ENCODE measurements around the gene EHHADH. TPM values are rescaled to one million over a fixed set of nuclear protein-coding genes. Genes with fewer than 3 reads are reported as not detected.
A peak's percentile ranks its signal among the peaks of the same experiment; 100 is the strongest.

The EHHADH gene
- total RNA-seq, 1 donor from 2014 or later, result 323 TPM

GRCh38 chr3:185199671-185200070, 54.2 kb downstream of the EHHADH start:
- ATAC-seq (peak; percentile 14), DNase-seq (ENCODE audit: low spot score) (no peak)

GRCh38 chr3:185199206-185199605, 54.6 kb downstream of the EHHADH start:
- ATAC-seq, result no peak

GRCh38 chr3:185197068-185197467, 56.8 kb downstream of the EHHADH start:
- ATAC-seq, result no peak
- DNase-seq (ENCODE audit: low spot score), result no peak

More at GRCh38 chr3:185199206-185199605, 54.6 kb downstream of the EHHADH start:
- DNase-seq (ENCODE audit: low spot score), result no peak

DNA sequence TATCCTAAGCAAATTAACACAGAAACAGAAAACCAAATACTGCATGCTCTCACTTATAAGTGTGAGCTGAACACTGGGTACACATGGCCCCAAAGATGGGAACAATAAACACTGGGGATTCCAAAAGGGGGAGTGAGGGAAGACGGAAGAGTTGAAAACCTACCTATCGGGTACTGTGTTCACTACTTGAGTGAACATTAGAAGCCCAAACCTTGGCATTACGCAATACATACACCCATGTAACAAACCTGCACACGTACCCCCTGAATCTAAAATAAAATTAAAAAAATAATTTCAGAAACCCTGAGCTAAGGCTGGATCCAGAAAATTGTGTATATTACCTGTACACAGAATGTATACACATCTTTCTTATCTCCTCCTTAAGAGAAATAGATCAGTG, 58.2 kb downstream of the EHHADH start:
- DNase-seq (ENCODE audit: low spot score), result no peak
- ATAC-seq, result no peak

GRCh38 chr3:185188816-185189215, 65.0 kb downstream of the EHHADH start:
- no peak for DNase-seq (ENCODE audit: low spot score)
- peak; percentile 16 for ATAC-seq

DNA sequence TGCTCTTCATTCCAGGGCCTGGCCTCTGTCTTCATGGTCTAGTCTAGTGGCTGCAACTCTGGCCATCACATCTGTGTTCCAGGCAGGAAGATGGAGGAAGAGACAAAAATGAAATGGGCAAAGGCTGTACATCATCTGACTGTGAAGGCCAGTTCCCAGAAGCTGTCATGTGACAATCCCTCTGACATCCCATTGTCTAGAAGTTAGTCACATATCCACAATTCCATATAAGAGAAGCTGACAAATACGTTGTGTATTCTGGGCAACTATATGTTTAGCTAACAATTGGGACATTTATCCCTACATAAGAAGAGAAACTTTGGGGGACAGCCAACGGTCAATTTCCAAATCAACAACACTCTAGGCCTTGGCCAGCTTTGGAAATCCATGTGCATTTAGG, 66.5 kb downstream of the EHHADH start:
- DNase-seq (ENCODE audit: low spot score) (no peak), ATAC-seq (no peak)

DNA sequence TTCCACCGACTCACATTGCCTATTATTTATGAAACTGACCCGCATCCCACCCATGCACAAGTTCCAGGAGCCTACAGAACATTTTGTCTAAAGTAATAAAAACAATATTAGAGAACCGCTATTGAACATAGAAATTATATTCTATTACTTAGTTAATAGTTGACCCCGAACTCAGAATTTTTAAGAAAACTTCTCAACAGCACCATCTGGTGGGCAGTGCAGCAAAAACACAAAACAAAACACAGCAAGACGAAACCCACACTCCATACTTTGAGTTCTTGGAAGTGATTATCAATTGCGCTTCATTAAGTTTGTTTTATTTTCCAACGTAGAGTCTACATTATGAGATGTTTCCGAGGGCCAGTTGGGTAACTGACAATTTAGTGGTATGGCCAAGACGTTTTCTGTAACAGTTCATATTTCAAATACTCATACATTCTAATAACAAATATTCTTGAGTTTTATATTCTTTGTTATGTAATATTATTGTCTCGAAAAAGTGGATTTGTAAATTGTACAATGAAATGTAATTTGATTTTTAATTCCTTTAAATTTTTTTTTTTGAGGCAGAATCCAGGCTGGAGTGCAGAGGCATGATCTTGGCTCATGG, 77.0 kb downstream of the EHHADH start:
- peak; percentile 83 for ATAC-seq
- no peak for DNase-seq (ENCODE audit: low spot score)

DNA sequence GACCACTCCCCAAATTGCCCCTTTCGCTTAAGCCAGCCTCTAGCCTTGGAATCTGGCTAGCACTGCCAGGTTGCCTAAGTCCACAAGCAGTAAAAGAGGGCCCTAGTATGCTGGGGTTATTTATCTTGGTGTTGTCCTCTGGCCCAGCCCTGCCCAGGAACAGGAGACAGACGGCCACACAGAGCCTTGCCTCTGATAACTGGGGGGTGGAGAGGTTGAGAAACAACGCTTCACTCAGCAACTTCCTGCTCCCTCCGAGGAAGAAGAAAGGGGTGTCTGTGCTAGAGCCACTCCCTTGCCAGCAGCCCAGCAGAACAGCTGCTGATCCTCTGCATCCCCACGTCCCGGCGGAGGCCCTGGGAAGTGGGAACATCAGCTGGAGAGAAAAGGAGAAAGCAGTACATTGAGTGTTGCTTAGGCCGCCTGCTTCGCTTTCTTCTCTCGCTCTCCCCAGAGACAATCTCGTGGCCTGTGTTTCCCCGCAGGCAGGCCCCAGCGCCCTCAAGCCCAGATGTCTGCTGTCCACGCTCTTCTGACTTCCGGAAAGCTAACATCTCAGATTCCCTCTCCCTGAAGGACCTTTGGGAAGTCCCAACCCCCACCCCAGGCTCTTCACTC, 78.4 kb downstream of the EHHADH start:
- DNase-seq (ENCODE audit: low spot score) (no peak), ATAC-seq (peak; percentile 79)

DNA sequence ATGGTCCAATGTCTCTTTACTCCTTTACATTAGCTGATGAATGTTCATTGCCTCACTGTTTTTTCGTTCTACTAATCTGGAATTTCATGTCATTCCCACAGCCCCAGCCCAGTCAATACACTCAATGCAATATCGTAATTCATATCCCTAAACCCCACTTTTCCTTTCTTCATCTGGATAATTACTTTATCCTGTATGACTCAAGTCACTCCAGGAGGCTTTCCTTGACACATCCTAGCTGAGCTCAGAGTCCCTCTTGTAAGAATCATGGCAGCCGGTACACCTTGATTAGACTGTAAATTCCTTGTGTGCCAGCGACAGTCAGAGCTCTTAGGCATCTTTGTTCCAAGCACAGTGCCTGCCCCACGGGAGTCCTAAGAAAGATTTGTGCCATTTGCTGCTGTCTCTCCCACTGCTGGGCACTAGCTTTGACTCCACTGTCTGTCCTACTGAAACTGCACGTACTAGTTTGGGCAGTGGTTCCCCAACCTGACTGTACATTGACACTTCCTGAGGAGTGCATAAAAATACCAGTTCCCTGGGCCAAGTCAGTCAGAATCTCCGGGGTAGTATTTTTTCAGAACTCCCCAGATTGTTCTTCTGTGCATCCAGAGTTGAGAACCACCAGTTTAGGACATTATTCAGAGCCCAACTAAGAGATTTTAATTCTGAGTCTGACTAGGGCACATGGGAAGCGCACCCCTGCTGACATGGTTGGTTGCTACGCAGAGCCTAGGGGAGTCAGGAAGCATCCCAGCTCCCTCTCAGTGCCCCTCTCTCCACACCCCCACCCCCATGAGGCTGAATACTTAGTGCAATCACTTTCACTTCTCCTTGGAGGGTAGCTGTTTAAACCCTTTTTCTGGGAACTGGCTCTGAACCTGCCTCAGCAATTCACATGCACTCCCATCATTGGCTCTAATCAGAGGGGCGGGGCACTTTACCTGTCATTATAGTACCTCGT, 81.5 kb downstream of the EHHADH start:
- DNase-seq (ENCODE audit: low spot score) (no peak), ATAC-seq (no peak)

DNA sequence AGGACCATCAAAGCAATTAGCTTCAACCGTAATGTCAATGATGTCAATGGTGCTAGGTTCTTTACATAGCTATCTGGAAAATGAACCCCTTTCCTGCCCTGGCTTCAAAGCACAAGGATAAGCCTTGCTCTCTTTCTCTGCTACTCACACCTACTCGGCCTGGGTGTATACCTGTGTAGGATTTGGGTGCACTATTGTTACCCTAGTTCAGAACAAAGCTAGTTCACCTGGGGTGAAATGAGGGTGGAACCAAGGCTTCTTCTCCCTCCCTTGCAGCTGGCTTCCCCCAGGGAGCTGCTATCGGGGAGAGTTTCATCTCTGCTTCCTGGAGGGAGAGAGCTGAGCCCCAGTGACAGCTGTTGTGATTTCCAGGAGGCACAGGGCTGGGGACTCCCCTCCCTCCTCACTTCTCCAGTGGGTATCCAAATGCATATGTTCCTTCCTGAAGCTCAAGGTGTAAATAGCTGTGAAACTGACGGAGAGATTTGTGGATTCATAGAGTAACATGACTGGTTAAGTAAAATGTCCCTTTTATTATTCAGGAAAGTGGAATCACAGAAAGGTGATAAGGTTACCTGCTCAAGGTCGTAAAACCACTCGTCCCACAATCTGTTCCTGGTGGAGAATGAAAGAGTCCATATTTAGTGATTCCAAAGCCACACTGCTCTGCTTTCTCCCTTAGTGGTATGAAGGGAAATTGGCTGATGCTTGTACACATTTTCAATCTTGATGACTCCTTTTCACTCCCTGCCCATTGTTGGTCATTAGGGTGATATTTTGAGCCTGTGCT, 89.2 kb downstream of the EHHADH start:
- ATAC-seq (no peak), DNase-seq (ENCODE audit: low spot score) (no peak)

GRCh38 chr3:185162634-185163033, 91.2 kb downstream of the EHHADH start:
- no peak for DNase-seq (ENCODE audit: low spot score)
- ATAC-seq, result no peak

GRCh38 chr3:185161761-185162160, 92.1 kb downstream of the EHHADH start:
- no peak for DNase-seq (ENCODE audit: low spot score)
- ATAC-seq, result no peak

- DNase-seq (ENCODE audit: low spot score) (no peak), ATAC-seq (no peak)
Observed at GRCh38 chr3:185157347-185157746, 96.5 kb downstream of the EHHADH start.

GRCh38 chr3:185155678-185156077, 98.2 kb downstream of the EHHADH start:
- no peak for ATAC-seq
- no peak for DNase-seq (ENCODE audit: low spot score)

DNA sequence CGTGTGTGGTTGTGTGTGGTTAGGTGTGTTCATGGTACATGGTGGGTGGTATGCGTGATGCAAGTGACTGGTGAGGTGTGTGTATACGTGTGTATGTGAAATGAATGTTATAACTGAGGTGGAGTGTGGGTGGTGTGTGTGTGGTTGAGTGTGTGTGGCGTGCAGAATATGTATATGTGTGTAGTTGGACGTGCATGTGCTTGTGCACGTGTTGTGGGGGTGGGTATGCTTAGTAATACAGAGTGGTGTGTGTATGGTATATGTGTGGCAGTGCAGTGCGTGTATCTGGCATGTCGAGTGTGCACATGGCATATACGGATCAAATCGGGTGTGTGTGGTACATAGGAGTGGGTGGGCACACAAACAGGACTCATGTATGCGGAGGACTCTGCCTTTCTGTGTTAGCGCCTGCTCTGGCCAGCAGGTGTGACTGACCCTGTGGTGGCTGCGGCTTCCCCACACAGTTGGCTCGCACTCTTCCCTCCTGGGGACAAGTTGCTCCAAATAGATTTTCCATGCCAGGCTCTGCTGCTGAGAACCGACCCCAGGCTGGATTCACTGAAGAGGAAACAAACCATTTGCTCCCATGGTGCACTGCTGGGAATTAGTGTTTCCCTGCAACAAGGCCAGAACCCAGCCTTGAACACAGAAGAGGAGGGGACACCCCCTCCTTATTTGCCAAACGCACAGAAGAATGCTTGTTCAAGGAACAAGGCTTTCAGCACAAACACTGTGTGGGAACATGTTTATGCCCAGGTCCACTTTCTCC, 99.8 kb downstream of the EHHADH start:
- ATAC-seq (no peak), DNase-seq (ENCODE audit: low spot score) (no peak)

- peak; percentile 15 for ATAC-seq
Observed at GRCh38 chr3:185153171-185153771, 100.6 kb downstream of the EHHADH start.

DNA sequence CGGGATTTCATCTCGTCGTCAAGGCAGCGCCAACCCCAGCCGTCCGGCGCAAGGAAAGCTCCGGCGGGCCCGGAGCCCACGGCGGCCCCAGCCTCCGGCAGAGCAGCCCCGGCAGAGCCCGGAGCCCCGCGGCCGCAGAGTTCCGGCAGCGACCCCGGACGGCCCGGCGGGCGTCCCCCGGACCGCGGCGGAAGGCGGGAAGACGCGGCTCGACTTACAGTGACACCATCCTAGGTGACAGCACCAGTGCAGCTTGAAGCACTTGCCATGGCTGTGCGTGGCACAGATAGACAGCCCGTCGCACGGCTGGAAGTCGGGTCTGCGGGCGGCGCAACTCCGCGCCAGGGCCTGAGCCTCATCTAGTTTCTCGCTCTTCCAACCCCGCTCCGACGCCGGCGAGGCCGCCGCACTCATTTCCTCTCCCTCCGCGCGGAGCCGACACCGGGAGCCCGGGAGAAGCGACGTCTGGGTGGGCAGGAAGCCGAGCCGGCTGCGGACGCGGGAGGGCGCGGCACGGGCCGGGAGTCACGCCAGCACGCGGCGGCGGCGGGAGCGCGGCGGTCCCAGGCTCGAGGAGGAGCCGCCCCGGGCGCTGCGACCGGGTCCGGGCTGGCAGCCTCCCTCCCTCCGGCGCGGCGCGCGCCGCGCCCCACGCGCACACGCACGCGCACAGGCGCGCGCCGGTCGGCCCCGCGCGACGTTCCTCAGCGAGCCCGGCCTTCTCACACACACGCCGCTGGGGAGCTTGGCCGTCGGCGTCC, 101.3 kb downstream of the EHHADH start, which contains the start of gene C3orf70:
Gene C3orf70, minus strand, starts transcription at position 651 of the 761 bp plus-strand sequence. Its CDS starts 237 bp downstream, at position 414.
- DNase-seq (ENCODE audit: low spot score), result peak; percentile 55
- peak; percentile 84 for ATAC-seq

More at GRCh38 chr3:185153171-185153771, 100.6 kb downstream of the EHHADH start:
- DNase-seq (ENCODE audit: low spot score), result no peak

DNA sequence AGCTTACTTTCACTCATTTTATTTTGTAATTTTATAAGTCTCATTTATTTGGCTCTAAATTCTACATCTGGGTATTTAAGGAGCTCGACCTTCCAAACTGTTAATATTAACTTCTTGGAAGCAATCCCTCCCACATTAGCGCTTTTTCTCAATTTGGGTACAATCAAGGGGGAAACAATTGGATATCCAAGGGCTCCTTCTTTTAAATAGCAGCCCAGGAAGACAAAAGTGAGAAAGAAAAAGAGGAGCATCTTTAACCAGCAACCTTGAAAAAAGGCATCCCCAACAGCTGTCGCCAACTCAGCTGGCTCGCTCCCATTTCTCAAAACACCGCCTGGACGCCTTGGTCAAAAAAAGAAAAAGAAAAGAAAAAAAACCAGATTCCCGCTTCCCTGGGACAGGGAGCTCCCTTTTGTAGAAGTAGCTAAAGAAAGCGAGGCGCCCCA, 101.9 kb downstream of the EHHADH start:
- ATAC-seq, result no peak

More for the DNA sequence above, 101.9 kb downstream of the EHHADH start:
- no peak for DNase-seq (ENCODE audit: low spot score)
